Measurements from ENCODE around the gene PRDM15.

Gene PRDM15

DNA sequence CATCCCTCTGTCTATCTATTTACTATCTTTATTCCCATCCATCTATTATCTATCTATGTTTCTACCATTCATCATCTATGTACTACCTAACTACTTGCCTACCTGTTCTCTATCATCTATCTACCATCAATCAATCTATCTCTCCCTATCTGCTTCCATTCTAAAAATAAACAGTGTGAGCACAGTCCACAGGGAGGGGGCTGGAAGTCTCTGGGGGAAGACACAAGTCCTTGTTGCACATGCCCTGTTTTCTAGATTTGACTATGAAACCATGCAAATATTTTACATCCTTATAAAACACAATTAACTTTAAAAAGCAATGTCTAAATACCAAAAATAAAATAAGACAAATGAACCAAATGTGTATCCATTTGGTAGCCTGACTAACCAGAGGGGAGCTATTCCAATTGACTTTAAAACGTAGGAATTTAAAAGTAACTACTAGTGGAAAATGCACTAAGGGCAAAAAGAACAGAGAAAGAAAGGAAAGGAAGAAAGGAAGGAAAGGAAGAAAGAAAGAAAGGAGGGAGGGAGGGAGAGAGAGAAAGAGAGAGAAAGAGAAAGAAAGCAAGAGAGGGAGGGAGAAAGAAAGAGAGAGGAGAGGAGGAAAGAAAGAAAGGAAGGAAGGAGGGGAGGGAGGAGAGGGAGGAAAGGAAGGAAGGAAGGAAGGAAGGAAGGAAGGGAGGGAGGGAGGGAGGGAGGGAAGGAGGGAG lies 98.7 kb downstream of the PRDM15 start:
- DNase-seq: no peak
- in situ Hi-C loops (cut with HindIII; ENCODE audit: low pct_ligation_motif_present, low pct_unique_long_range_greater_than_20kb, low sequenced_read_pairs): no loop called here

DNA sequence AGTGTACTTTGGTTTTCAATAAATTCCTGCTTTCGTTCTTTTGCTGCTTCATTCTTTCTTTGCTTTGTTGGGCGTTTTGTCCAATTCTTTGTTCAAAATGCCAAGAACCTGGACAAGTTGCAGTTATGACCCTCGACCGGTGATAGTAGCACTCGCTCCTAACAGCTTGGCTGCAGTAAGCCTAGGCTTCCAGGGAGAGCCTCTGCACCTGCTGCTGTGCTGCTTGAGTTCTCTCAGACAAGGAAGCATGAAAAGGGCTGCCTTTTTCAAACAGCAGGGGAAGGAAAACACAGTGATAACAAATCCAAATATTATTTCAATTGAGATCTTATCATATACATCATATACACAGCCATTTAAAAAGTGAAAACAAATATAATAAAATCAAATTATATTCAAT lies 99.5 kb downstream of the PRDM15 start:
- DNase-seq: no peak
- in situ Hi-C loops (cut with HindIII; ENCODE audit: low pct_ligation_motif_present, low pct_unique_long_range_greater_than_20kb, low sequenced_read_pairs): no loop called here

DNA sequence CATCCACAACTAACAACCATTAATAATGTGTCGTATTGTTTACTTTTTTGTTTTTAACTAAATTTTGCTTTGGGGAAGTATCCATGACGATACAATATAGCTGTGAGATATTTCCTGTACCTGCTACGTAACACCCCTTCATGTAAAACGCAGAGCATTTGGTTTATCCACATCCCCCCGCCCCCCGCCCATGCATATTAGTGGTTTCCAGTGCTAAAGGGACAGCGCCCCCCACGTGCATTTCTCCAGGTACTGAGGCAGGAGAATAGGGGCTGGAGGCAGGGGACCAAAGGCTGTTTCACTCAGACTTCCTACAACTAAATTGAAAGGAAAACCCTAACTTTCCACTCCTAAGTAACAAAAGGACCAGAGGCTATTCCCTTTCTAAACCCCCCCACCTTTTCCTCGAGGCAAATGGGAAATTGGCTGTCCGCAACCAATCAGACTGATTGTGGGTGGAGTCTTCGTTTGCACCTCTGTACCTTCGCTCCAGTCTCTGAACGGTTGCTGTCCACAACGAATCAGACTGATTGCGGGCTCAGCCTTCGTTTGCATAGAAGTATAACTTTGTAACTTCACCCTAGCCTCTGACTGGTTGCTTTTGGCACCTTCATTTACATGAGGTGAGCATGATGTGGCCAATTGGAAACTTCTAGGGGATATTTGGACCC lies 100.1 kb downstream of the PRDM15 start:
- in situ Hi-C loops (cut with HindIII; ENCODE audit: low pct_ligation_motif_present, low pct_unique_long_range_greater_than_20kb, low sequenced_read_pairs): no loop called here
- DNase-seq: no peak

DNA sequence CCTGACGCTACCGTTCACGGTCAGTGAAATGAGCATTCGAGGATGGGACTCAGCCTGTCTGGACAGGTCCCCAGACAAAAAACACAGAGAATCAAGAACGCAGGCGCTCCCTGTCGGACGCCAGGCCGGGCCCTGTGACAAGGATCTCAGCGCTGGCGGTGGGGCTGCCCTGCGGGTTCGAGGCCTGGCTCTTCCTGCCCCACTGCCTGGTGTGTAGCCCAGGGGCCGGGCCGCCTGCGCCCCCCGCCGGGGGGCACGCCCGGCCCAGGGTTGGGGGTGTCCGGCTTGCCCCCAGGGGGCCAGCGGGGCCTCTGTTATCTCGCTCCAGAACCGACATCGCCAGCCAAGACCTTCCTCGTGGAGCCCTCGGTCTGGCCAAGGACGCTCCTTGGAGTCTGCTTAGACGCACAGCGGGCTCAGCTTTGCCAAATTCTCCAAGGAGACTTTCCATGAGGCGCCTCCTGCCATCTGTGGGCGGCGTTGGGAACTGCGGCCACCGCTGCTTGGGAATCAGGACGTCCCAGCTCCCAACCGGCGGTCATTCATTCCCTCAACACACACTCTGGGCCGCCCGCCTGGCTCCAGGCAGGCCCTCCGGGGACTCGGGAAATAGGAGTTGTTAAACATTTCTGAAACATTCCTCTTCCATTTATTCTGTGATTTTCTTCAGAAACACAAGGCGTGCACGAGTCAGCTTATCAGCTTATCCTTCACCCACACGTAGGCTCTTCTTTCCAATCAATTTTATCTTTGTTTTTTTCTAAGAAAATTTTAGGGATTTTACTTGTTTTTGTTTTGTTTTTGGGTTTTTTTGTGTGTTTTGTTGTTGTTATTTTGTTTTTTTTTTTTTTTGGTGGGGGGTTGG lies 101.0 kb downstream of the PRDM15 start:
- peak; percentile 79 for DNase-seq
- in situ Hi-C loops (cut with HindIII; ENCODE audit: low pct_ligation_motif_present, low pct_unique_long_range_greater_than_20kb, low sequenced_read_pairs): no loop called here

DNA sequence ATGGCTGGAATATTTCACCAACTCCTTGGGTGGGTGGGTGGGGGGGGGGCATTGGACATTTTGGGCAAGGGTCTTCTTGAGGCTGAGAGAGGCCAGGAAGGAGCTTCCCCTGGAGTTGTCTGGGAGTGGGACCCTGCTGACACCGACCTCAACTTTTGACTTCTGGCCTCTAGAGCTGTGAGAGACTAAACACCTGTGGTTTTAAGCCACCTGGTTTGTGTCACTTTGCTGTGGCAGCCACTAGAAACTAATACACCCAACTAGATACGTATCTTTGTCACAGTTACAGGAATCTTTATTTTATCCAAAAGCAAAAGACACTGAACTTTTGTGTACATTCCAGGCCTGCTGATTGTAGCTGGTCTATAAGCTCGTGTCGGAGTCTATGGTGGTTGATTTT lies 102.4 kb downstream of the PRDM15 start:
- DNase-seq: no peak
- in situ Hi-C loops (cut with HindIII; ENCODE audit: low pct_ligation_motif_present, low pct_unique_long_range_greater_than_20kb, low sequenced_read_pairs): no loop called here

DNA sequence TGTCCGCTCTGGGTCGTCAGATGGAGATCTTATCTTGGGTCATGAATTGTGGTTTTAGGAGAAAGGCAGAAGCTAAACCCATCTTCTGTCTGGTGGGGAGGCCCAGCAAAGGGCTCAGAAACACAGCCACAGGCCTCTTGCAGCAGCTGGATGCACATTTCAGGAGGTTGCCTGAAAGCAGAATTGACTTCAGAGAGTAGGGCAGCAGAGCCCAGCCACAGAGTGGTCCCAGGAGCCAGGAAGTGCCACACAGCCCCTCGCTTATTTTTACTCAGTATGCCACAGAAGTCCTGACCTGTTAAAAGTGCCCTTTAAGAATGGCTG lies 104.0 kb downstream of the PRDM15 start:
- no peak for DNase-seq
- in situ Hi-C loops (cut with HindIII; ENCODE audit: low pct_ligation_motif_present, low pct_unique_long_range_greater_than_20kb, low sequenced_read_pairs): no loop called here

DNA sequence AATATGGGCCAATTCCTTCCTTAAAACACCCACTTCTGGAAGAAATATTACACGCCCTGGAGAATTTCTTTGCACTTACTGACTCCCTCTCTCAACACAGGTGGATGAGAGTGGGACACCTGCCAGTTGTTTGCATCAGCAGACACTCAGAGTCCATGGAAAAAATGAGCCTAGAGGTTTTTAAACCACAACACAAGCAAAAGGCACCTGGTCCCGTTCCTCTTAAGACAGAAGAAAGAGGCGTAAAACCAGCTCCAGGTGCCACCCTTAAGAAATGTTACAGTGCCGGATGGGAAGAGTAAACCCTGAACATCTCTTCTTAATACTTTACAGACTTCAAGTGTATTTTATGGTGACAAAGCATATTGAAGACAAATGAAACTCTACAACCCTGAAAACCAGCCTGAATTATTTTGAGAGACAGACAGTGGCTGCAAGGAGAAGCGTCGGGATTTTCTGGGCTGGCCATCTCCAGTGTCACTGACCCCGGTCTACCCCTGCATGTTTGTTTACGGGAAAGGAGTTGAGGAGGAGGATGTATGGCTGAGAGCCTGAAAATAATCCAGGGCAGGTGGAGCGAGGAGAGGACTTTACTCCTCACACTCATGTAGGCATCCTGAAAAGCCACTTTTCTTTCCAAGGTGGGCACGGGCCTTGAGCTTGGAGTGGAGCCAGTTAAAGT lies 104.5 kb downstream of the PRDM15 start:
- in situ Hi-C loops (cut with HindIII; ENCODE audit: low pct_ligation_motif_present, low pct_unique_long_range_greater_than_20kb, low sequenced_read_pairs): loop anchor here (25.0 kb wide), 1 partner anchor 162 kb away; no protein-coding TSS in a partner anchor
- no peak for DNase-seq

DNA sequence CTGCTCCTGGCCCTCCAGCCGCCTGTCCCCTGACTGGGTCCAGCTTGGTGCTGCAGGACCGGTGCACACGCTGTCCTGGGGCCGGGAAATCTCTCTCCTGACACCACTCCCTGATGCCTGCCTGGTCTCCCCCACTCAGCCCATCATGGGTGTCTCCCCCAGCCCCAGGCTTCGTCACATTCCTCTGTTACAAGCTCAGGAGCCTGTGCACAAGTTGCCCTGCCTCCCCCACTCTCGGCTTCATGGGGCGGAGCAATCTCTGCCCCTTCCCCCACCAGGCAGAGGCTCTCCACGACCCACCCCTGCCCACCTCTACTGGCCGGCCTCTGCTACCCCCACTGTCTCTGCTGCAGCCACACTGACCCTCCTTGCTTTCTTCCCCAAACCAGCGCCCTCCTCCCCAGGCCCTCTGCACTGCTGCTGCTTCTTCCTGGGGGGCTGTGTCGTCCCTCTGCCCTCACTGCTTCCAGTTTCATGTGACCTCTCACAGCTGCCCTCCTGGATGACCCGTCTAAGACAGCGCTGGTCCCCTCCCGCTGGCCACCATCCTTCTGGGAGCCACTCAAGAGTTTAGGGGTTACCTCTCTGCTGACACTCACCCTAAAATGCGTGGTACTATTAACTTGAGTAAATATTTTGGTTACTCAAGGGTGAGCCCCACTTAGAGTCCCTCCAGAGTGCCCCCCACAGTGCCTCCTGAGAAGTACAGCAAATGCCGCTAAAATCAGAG lies 106.6 kb downstream of the PRDM15 start:
- DNase-seq: no peak
- in situ Hi-C loops (cut with HindIII; ENCODE audit: low pct_ligation_motif_present, low pct_unique_long_range_greater_than_20kb, low sequenced_read_pairs): loop anchor here (25.0 kb wide), 1 partner anchor 160 kb away; no protein-coding TSS in a partner anchor

DNA sequence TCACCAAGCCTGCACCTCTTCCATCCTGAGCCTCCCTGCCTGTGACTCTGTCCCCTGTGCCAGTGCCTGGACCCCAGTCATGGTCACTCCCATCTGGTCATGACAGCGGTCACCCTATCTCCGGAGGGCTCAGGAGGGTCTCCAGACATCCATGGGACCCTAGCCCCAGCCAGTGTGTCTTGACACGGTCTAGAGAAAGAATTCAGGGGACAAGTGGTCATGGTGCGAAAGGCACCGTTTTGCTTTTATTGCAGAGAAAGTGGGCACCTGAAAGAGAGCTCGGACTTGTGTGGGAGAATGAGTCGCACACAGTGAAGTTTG lies 107.6 kb downstream of the PRDM15 start:
- DNase-seq: no peak
- in situ Hi-C loops (cut with HindIII; ENCODE audit: low pct_ligation_motif_present, low pct_unique_long_range_greater_than_20kb, low sequenced_read_pairs): loop anchor here (25.0 kb wide), 1 partner anchor 159 kb away; no protein-coding TSS in a partner anchor

DNA sequence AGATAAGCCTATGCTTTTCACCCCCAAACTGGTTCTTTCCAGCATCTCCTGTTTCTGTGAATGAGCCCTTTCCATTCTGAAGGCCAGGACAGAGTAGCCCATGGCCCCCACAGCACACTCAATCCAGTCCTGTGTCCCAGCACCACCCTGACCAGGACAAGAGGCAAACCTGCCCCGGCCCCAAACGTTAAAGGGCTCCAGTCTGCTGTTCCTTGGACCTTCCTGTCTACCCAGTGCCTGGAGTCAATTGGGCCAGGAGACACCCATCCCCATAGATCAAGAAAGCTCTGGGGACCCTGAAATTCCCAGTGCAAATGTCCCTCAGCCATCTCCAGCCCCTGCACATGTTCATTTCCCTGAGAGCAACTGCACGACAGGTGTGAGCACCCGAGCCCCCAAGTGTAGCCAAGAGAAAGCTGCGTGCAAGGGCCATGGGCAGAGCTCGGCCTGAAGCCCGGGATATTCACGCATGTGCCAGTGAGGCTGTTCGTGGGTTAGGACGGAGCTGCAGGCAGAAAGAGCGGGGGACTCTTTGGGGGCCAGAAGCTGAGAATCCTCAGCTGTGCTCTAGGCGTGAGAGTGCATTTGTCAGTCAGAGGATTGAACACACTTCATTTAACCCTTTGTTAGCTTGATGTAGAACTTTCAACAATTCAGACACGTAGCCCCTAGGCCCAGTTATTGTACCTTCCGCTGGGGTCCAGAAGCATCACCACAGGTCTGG lies 108.1 kb downstream of the PRDM15 start:
- in situ Hi-C loops (cut with HindIII; ENCODE audit: low pct_ligation_motif_present, low pct_unique_long_range_greater_than_20kb, low sequenced_read_pairs): loop anchor here (25.0 kb wide), 1 partner anchor 159 kb away; no protein-coding TSS in a partner anchor
- DNase-seq: no peak

DNA sequence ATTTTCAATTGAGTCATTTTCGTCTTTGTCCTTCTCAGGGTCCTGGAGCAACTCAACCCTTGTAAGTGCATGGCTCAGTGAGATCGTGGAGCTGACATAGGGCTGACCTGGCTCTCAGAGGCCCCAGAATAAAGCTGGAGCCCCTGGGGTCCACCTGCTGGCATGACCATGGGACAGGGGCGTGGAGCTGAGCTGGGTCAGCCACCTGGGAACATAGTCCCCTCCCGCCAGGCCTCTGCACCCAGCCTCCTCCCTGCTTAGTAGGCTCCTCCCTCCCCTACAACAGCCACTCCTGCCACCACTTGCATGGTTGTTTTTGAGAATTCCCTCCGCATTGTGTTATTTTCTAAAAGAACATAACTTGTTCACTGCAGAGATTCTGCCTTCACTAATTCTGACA lies 109.2 kb downstream of the PRDM15 start:
- DNase-seq: no peak
- in situ Hi-C loops (cut with HindIII; ENCODE audit: low pct_ligation_motif_present, low pct_unique_long_range_greater_than_20kb, low sequenced_read_pairs): loop anchor here (25.0 kb wide), 1 partner anchor 158 kb away; no protein-coding TSS in a partner anchor

DNA sequence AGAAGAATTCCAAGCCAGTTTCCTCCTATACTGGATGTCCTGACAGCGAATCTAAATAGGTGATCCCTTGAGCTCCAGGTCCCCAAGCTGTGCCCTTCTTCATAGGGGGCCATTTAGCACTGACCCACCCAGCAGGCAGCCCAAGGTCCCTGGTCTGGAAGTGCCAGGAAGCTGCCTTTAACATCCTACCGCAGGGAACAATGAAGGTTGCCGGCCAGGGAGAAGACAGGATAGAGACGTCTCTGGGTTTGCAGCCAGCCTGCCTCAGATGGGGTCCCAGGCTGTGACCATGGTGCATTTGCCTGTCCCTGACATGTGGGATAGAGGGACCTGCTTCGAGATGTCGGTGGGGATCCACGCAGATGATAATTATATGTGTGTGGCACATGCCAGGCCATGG lies 109.6 kb downstream of the PRDM15 start:
- DNase-seq: no peak
- in situ Hi-C loops (cut with HindIII; ENCODE audit: low pct_ligation_motif_present, low pct_unique_long_range_greater_than_20kb, low sequenced_read_pairs): loop anchor here (25.0 kb wide), 1 partner anchor 157 kb away; no protein-coding TSS in a partner anchor

DNA sequence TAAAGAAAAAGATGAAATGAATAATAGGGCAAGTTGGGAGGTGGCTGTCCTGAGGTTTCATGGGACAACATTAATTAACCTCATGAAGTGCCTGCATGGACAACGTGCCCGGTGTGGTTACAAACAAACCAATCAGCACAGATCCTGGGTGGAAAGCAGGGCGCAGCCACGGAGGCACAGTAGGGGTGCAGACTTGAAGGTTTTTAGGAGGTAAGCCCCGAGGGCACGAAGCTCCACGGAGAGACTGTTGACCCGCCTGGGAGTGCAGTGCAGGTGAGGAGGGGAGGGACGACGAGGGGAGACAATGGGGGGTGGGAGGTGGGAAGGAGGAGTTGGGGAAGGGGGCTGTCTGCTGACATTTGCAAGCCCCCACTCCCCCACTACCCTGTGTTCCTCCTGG lies 110.0 kb downstream of the PRDM15 start:
- in situ Hi-C loops (cut with HindIII; ENCODE audit: low pct_ligation_motif_present, low pct_unique_long_range_greater_than_20kb, low sequenced_read_pairs): loop anchor here (25.0 kb wide), 1 partner anchor 157 kb away; no protein-coding TSS in a partner anchor

DNA sequence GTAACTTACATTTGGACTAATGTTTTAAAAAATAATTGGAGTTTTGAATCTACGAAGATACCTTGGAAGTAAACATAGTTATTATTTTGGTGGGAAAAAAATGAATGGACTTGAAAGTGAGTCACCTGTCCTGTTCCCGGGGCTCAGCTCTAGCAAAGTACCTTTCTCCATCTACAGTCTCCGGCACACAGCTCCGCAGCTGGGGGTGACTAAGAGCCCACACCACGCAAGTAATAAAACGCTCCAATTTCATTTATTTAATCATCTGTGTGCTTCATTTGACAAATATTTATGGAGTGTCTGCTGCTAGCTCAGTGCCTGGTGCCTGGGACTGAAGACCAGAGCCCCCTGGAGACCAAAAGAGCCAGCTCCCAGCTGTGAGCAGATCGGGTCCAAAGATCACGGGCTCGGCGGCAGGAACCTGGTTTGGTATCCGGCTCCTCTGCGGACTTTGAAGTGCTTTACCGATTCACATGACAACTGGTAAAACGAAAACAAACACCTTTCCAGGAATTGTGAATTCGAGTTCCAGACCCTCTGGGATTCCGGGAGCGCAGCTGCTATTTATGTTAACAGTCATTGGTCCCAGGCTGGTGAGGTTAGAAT lies 110.6 kb downstream of the PRDM15 start:
- DNase-seq: peak; percentile 67
- in situ Hi-C loops (cut with HindIII; ENCODE audit: low pct_ligation_motif_present, low pct_unique_long_range_greater_than_20kb, low sequenced_read_pairs): loop anchor here (25.0 kb wide), 1 partner anchor 156 kb away; no protein-coding TSS in a partner anchor

More for the DNA sequence above, 110.0 kb downstream of the PRDM15 start:
- no peak for DNase-seq

DNA sequence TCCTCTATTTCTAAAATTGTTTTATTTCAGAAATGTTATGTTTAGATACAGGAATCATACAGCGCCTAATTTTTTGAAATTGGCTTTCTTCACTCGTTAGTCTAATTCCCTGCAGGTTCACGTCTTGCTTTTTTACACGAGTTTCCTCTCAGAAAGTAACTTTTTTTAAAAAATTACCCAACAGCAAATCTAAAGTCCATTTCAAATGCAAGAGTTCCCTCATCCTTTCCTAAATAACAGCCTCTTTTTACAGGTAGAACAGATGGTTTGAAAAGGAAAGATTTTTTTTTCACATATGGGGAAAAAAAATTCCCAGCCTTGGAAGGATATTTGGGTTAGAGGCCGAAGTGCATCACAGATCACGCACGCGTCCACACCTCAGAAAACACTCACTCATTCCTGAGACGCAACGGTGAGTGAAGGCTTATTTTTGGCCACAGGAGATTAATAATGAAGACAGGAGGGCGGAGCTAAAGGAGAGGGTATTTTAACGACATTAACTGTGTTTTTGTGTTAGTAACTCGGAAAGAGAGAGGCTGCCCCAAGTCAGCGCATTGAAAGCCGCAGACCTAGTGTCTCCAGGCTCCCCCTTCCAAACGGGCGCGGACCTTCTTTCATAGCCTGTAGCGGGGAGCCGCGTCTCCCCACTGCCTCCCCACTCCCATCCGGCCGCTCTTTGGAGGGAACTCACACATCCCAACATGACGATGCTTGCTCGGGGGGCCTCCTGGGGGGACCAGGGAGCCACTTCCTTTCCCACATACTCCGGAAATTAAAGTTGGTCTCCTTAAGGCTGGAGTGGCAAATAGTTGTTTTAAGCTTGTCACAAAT lies 111.3 kb downstream of the PRDM15 start:
- in situ Hi-C loops (cut with HindIII; ENCODE audit: low pct_ligation_motif_present, low pct_unique_long_range_greater_than_20kb, low sequenced_read_pairs): loop anchor here (25.0 kb wide), 1 partner anchor 156 kb away; no protein-coding TSS in a partner anchor
- DNase-seq: peak; percentile 75
